ENCODE data around the gene VSX1. TPM values are rescaled to one million over a fixed set of nuclear protein-coding genes. Genes with fewer than 3 reads are reported as not detected.

Gene VSX1
- total and polyA plus RNA-seq, 9 of the 15 experiments (the other 6 are each of a cell fraction or from before 2014, with no cell fraction given), result not detected

DNA sequence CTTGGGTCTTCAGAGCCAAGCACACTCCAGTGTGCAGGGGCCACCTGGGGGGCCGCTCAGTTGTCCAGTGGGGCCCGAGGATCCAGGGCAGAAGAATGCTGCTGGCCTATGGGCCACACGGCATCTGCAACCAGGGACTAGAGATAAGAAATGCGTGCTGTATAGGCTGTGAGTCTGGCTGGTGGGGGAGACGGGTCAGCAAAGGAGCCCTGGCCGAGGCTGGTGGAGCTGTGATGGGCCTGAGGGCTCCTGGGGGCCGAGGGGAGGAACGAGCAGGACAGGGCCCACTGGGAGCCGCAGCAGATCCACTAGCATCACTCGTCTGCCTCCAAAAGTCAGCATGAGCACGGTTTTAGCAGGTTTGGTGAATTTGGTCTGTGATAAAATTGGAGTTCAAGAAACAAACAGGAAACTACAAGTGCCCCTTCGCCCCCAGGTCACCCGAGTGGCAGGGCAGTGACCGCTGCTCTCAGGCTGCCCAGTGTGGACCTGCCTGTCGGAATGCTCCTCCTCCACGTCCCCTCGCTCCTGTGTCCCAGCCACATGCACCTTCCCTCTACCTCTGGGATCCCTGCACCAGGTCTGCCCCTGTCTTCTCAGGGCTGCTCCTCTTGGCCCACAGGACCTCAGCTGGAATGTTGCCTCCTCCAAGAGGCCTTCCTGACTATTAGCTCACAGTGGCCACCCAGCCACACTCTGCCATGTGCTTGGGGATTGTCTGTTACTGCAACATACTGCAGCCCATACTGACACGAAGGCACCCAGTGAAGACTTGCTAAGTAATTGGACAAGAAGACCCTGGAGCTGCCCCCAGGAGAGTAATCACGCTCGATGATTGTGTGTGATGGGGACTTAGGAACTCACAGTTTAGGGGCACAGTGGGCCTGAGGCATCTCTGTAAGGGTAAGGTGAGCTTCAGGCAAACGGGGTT lies 34.9 kb downstream of the VSX1 start:
- 4% methylated on average over 17 of the region's 21 CpGs for WGBS (ENCODE audit: insufficient coverage, low coverage, missing lambda C conversion rate)
- POLR2A ChIA-PET, result no interaction called here
- FAIRE-seq (no peak), DNase-seq (ENCODE audit: extremely low read depth in 1 of 4, low spot score in 3 of 4) (no peak), ATAC-seq (no peak)
- no TSS peak for BruUV-seq (replicated peaks)
- Histone ChIP-seq H3K4me2 (ENCODE audit: insufficient read depth, low read length) (no peak overlapping the region), H3K27ac (ENCODE audit: extremely low read depth, low read depth, low read length) (no peak overlapping the region), H3K27me3 (ENCODE audit: control insufficient read depth in 2 of 2, insufficient read depth in 2 of 2, low read length in 2 of 2) (peaks cover 5 to 67% of the 10 kb centered on the region in 2 experiments; a peak in 4 of 5 replicates), H3K79me2 (ENCODE audit: control insufficient read depth, insufficient read depth, low read length) (no peaks in the 10 kb centered on the region), H4K20me1 (replicated peaks; ENCODE audit: control insufficient read depth, insufficient read depth, low read length) (no peaks in the 10 kb centered on the region), H3K4me1 (replicated peaks in 1 of 2; ENCODE audit: control insufficient read depth in 2 of 2, insufficient read depth in 2 of 2, low read length in 2 of 2) (no peaks in the 10 kb centered on the region), H3K36me3 (ENCODE audit: control insufficient read depth, insufficient read depth, low read length) (no peaks in the 10 kb centered on the region), H3K4me3 (no peak overlapping the region), H3K9me3 (replicated peaks; ENCODE audit: control insufficient read depth, insufficient read depth, low read depth, low read length) (no peaks in the 10 kb centered on the region), H2AFZ (ENCODE audit: low read depth, low read length) (no peak overlapping the region), H3K9me1 (ENCODE audit: control insufficient read depth, insufficient read depth, low read length) (no peaks in the 10 kb centered on the region), H3K9ac (ENCODE audit: insufficient read depth in 1 of 2, low read depth in 2 of 2, low read length in 2 of 2) (no peak overlapping the region)
- TF ChIP-seq, protein P1, sequence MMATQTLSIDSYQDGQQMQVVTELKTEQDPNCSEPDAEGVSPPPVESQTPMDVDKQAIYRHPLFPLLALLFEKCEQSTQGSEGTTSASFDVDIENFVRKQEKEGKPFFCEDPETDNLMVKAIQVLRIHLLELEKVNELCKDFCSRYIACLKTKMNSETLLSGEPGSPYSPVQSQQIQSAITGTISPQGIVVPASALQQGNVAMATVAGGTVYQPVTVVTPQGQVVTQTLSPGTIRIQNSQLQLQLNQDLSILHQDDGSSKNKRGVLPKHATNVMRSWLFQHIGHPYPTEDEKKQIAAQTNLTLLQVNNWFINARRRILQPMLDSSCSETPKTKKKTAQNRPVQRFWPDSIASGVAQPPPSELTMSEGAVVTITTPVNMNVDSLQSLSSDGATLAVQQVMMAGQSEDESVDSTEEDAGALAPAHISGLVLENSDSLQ (IDR thresholded peaks at IDR 0.05), result no peak
- TF ChIP-seq, protein P2, sequence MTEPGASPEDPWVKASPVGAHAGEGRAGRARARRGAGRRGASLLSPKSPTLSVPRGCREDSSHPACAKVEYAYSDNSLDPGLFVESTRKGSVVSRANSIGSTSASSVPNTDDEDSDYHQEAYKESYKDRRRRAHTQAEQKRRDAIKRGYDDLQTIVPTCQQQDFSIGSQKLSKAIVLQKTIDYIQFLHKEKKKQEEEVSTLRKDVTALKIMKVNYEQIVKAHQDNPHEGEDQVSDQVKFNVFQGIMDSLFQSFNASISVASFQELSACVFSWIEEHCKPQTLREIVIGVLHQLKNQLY (CRISPR knock-in tag; conservative IDR thresholded peaks at IDR 0.05), result no peak
- intact Hi-C loops (cut with micrococcal nuclease) (no loop called here), in situ Hi-C loops (cut with MboI) (no loop called here)
- CTCF ChIA-PET (ENCODE audit: low intra/inter-chr PET ratio), result no interaction called here

Data from K562 (cell line).